SK-N-SH (cell line): ENCODE measurements around the gene ECM1.

ENCODE experiments used
- CHD2 ChIP-seq: fragments of 150-350 bp; IDR thresholded peaks from 2 replicates; pipeline ENCODE4 v1.6.1; 2018; ENCODE audit warnings: low read length; ENCODE audit not compliant: partially characterized antibody
- CTCF ChIP-seq: fragments of 200-600 bp; sonication (generic); IDR thresholded peaks from 2 replicates; pipeline ENCODE4 v1.6.1; 2017; ENCODE audit warnings: antibody characterized with exemption, mild to moderate bottlenecking, moderate library complexity
- ELF1 ChIP-seq: IDR thresholded peaks from 2 replicates; pipeline ENCODE4 v1.4.0; 2012
- EP300 ChIP-seq, 2 experiments: IDR thresholded peaks; 2 replicates each; pipeline versions ENCODE4 v1.4.0 to v1.6.1; 2012; ENCODE audit warnings: borderline replicate concordance in 1 of 2, low read depth in 1 of 2, low read length in 1 of 2
- FOXM1 ChIP-seq: IDR thresholded peaks from 2 replicates; pipeline ENCODE4 v1.4.0; 2012; ENCODE audit warnings: low read depth, mild to moderate bottlenecking
- GABPA ChIP-seq: IDR thresholded peaks from 2 replicates; pipeline ENCODE4 v1.4.0; 2012; ENCODE audit warnings: low read depth, mild to moderate bottlenecking
- JUND ChIP-seq: IDR thresholded peaks from 2 replicates; pipeline ENCODE4 v1.4.0; 2012
- PBX3 ChIP-seq: IDR thresholded peaks from 2 replicates; pipeline ENCODE4; 2012
- POLR2AphosphoS5 ChIP-seq: IDR thresholded peaks from 2 replicates; pipeline ENCODE4 v1.6.1; 2012; ENCODE audit warnings: low read depth, low read length
- SMC3 ChIP-seq: IDR thresholded peaks from 2 replicates; pipeline ENCODE4 v1.6.1; 2012; ENCODE audit warnings: low read depth, low read length, improper control_type of control experiment
- TCF12 ChIP-seq: IDR thresholded peaks from 2 replicates; pipeline ENCODE4 v1.4.0; 2012
- YY1 ChIP-seq: IDR thresholded peaks from 2 replicates; pipeline ENCODE4 v1.4.0; 2012; ENCODE audit warnings: low read depth, mild to moderate bottlenecking
- TF ChIP-seq, protein P1 (sequence below): IDR thresholded peaks from 2 replicates; pipeline ENCODE4 v1.6.1; 2012; ENCODE audit warnings: mild to moderate bottlenecking, low read depth, low read length, moderate library complexity
- TF ChIP-seq, protein P2 (sequence below): IDR thresholded peaks from 2 replicates; pipeline ENCODE4 v1.4.0; 2012; ENCODE audit warnings: low read depth, borderline replicate concordance

DNA sequence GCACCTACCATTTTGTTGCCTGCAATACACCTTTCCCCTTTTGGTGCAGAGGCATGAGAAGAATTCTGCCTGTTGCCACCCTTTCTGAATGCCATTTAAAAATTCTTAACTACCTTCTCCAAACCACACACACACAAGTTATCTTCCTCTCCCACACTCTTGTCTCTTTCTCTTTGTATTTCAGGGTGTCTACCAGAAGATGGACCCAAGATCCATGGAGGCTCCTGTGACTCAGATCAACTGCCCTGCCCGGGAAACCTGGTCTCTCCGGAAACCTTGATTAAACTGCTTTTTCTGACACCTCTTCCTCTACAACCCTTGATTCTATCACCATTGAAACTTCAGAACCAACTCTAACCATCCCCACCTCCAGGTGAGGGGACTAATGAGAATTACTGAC lies 23.0 kb upstream of the ECM1 start:
- TF ChIP-seq CTCF (peak; percentile 48), FOXM1 (no peak), ELF1 (no peak), POLR2AphosphoS5 (no peak), PBX3 (no peak), EP300 (IDR thresholded peaks at IDR 0.05; ENCODE audit: borderline replicate concordance in 1 of 2, low read depth in 1 of 2, low read length in 1 of 2) (no peak), YY1 (no peak), SMC3 (no peak), CHD2 (no peak), GABPA (no peak), TCF12 (no peak), JUND (no peak)
- TF ChIP-seq, protein P1, sequence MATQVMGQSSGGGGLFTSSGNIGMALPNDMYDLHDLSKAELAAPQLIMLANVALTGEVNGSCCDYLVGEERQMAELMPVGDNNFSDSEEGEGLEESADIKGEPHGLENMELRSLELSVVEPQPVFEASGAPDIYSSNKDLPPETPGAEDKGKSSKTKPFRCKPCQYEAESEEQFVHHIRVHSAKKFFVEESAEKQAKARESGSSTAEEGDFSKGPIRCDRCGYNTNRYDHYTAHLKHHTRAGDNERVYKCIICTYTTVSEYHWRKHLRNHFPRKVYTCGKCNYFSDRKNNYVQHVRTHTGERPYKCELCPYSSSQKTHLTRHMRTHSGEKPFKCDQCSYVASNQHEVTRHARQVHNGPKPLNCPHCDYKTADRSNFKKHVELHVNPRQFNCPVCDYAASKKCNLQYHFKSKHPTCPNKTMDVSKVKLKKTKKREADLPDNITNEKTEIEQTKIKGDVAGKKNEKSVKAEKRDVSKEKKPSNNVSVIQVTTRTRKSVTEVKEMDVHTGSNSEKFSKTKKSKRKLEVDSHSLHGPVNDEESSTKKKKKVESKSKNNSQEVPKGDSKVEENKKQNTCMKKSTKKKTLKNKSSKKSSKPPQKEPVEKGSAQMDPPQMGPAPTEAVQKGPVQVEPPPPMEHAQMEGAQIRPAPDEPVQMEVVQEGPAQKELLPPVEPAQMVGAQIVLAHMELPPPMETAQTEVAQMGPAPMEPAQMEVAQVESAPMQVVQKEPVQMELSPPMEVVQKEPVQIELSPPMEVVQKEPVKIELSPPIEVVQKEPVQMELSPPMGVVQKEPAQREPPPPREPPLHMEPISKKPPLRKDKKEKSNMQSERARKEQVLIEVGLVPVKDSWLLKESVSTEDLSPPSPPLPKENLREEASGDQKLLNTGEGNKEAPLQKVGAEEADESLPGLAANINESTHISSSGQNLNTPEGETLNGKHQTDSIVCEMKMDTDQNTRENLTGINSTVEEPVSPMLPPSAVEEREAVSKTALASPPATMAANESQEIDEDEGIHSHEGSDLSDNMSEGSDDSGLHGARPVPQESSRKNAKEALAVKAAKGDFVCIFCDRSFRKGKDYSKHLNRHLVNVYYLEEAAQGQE: no peak
- TF ChIP-seq, protein P2, sequence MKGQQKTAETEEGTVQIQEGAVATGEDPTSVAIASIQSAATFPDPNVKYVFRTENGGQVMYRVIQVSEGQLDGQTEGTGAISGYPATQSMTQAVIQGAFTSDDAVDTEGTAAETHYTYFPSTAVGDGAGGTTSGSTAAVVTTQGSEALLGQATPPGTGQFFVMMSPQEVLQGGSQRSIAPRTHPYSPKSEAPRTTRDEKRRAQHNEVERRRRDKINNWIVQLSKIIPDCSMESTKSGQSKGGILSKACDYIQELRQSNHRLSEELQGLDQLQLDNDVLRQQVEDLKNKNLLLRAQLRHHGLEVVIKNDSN: no peak
